GM19397 (cell line): ENCODE measurements around the gene EPG5.
"Not testable (repeated sequence)": the region's sequence is repeated elsewhere in the genome, so short reads cannot be mapped to it uniquely, and the experiment has no call there.

Experiments
- ATAC-seq: cut with Tn5 transposase; IDR thresholded peaks from one replicate; pipeline ENCODE4 v1.9.1; 2021; ENCODE audit warnings: mild to moderate bottlenecking, moderate library complexity; ENCODE audit not compliant: unreplicated experiment

The EPG5 gene

DNA sequence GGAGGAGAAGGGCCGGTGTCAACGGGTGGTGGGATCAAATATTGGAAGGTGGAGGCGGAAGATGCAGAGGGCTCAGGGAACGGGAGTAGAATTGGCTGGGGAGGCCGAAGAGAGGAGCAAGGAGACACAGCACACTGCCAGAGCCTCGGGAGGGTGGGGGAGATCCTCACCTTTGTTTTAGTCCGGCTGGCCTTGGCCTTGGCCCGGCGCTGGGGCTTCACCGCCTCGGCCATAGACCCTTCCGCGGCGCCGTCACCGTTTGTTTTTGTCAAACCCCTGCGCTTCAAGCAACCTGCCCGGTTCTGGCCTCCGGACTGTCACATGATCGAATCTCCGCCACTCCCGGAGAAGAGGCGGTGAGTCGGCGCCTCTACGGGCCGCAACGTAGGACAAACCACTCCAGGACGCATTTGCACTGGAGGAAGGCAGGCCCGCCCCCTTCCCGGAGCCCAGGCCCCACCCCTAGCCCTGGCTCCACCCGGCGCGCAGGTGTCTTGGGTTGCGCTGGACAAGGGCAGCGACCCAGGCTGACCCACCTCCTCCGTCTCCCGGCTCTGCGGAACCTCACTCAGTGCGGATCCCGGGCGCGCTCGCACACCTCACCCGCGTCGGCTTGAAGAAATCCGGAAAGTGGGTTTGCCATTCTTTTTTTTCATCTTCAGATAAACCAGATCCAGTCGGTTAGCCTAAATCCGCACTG lies at the start of gene EPG5:
EPG5 (minus strand) TSS at position 323 of the 700 bp plus-strand sequence; CDS start at position 233, 90 bp downstream.
- ATAC-seq: peak; percentile 98

GRCh38 chr18:46013484-46014189 lies 46.5 kb upstream of the EPG5 start:
- ATAC-seq: no peak

- no peak for ATAC-seq
These were observed 43.5 kb upstream of the EPG5 start for GRCh38 chr18:46010676-46011075.

GRCh38 chr18:46010050-46010449 lies 42.9 kb upstream of the EPG5 start:
- no peak for ATAC-seq

- ATAC-seq: no peak
These were observed 42.2 kb upstream of the EPG5 start for GRCh38 chr18:46009125-46009840.

DNA sequence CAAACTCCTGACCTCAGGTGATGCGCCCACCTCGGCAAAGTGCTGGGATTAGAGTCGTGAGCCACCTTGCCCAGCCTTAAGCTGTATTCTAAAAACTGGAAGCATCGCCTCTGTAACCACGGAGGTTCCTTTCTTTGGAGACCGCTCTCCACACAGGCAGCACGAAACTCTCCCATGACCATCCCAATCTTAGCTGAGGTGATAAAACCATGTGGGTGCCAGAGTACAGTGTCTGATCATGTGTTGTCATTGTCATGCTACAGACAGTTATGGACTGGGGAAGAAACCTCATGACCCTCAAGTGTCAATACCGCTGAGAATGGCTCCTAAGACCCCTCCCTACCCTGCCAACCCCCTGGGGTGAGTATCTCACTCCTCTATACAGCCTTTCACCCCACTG lies 41.4 kb upstream of the EPG5 start:
- ATAC-seq: no peak

DNA sequence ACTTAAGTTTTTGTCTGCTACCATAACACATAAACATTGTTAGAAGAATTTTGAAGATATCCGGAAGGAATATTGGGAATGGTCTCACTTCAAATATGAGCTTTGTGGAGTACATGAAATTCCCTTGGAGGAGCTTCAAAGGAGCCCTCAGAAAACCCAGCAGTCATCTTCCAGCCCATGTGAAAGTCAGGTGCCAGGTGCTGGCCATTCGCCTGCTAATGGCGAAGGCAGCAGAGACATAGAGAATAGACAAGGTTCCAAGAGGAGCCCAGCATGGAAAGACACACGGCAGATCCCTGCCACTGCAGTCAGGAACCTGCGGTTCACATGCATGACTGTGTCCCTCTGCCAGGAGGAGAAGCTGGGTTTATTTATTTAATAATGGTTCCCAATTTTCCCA lies 40.0 kb upstream of the EPG5 start:
- no peak for ATAC-seq

- ATAC-seq: no peak
These were observed 35.8 kb upstream of the EPG5 start for GRCh38 chr18:46002934-46003333.

DNA sequence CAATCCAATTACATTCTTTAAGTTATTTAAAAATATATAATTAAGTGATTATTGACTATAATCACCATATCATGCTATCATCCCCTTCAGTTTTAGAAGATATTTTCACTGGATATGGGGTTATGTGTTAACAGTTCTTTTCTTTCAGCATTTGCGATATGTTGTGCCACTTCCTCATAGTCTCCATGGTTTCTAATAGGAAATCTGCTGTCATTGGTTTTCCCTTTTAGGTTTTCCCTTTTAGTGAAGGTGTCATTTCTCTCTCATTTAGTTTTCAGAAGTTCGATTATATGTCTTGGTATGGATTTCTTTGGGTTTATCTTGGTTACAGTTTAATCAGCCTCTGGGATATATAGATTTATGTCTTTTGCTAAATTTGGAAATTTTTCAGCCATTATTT lies 34.8 kb upstream of the EPG5 start:
- no peak for ATAC-seq

- no peak for ATAC-seq
These were observed 33.9 kb upstream of the EPG5 start for GRCh38 chr18:46001074-46001473.

GRCh38 chr18:45999536-45999935 lies 32.4 kb upstream of the EPG5 start:
- no peak for ATAC-seq

DNA sequence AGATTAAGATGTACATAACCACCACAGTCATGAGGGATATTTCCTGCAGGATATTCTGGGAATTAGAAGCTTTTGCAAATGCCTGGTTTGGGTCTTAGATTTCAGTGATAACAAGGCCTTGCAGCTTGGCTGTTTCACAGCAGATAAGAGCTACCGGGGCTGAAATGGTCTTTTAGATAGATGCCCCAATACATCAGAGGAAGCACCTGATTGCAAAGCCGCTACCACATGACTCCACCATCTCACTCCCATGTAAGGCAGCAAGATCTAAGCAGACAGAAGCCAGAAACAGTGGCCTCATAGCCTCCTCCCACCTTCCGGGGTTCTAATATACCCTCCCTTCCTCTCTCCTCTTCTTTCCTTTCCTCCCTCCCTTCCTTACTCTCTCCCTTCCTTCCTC lies 31.1 kb upstream of the EPG5 start:
- ATAC-seq: no peak

GRCh38 chr18:45997700-45998151 lies 30.6 kb upstream of the EPG5 start:
- no peak for ATAC-seq

- ATAC-seq: no peak
These were observed 28.3 kb upstream of the EPG5 start for GRCh38 chr18:45995461-45995860.

- no peak for ATAC-seq
These were observed 26.3 kb upstream of the EPG5 start for GRCh38 chr18:45993438-45993837.

DNA sequence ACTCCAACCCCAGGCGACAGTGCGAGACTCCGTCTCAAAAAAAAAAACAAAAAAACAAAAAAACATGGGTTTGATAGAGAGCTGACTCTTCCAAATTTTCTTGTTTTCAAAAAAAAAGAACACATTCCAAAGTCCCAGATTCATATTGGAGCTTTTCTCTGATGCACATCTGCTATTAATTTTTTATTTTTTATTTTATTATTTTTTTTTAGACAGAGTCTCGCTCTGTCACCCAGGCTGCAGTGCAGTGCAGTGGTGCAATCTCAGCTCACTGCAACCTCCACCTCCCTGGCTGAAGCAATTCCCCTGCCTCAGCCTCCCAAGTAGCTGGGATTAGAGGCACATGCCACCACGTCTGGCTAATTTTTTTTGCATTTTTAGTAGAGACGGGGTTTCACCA lies 25.4 kb upstream of the EPG5 start:
- ATAC-seq: not testable (repeated sequence)

- ATAC-seq: no peak
These were observed 24.7 kb upstream of the EPG5 start for GRCh38 chr18:45991788-45992187.

DNA sequence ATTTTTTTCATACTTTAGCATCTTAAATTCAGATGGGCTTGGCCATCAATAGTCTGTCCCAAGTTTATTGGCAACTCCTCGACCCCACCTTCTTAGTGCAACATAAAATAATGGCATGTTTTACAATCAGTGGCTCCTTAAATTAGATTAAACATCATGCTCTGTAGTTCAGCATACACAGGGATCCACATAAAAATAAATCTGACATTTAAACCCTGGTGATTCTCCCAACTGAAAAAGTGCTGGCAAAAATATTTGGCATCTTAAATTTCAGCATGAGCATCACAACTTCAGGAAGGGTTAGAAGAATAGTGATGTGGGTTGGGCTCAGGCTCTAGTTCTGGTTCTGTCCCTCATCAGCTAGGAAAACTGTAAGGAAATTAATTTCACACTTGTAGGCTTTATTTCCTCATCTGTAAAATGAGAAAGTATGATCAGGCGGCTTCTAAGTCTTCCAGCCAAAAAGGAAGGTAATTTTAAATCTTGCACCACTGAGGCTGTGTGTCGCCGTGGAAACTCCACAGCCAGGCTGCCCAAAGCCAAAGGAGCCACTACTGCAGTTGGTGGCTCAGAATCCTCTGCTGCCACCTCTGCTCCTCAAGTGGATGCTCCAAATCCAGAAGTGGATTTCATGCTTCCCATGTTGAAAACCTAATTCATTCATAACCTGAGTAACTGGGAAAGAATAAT lies 17.6 kb upstream of the EPG5 start:
- no peak for ATAC-seq

DNA sequence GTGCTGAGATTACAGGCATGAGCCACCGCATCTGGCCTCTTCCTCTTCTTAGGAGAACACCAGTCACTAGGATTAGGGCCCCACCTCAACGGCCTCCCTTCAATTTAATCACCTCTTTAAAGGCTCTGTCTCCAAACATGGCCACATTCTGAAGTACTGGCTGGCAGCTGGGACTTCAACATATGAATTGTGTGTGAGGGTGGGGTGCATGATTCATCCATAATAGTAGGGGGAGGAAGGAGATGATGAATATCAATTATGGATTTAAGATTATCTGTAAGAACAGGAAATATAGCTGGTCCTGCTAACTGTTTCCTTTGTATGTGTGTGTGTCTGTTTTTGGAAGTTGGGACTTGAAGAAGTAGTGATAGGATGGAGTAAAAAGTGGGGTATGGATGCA lies 14.7 kb upstream of the EPG5 start:
- ATAC-seq: no peak

GRCh38 chr18:45980229-45980628 lies 13.1 kb upstream of the EPG5 start:
- ATAC-seq: no peak

DNA sequence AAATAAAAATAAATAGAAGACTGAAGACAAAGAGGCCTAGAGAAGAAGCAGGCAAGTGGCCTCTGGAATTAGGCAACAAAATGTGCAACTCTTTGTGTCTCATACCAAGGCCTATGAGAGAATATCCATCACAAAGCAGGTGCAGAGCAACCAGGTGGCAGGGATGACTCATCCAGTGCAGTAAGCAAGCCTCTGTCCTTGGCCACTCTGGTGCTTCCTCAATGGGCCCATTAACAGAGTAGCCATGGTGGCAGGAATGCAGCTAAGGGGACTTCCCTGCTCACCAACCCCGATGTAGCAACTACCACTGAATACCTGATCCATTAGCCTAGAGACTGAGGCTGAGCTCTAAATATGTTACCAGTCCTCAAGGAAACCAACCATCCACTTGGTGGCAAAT lies 11.0 kb upstream of the EPG5 start:
- no peak for ATAC-seq
